HG02943 (cell line): ENCODE data around the gene TUBB4B.

Experiments used
- ATAC-seq: cut with Tn5 transposase; IDR thresholded peaks from one replicate; pipeline ENCODE4 v1.9.1; 2021; ENCODE audit warnings: mild to moderate bottlenecking, low read depth, moderate library complexity; ENCODE audit not compliant: unreplicated experiment

TUBB4B gene

DNA sequence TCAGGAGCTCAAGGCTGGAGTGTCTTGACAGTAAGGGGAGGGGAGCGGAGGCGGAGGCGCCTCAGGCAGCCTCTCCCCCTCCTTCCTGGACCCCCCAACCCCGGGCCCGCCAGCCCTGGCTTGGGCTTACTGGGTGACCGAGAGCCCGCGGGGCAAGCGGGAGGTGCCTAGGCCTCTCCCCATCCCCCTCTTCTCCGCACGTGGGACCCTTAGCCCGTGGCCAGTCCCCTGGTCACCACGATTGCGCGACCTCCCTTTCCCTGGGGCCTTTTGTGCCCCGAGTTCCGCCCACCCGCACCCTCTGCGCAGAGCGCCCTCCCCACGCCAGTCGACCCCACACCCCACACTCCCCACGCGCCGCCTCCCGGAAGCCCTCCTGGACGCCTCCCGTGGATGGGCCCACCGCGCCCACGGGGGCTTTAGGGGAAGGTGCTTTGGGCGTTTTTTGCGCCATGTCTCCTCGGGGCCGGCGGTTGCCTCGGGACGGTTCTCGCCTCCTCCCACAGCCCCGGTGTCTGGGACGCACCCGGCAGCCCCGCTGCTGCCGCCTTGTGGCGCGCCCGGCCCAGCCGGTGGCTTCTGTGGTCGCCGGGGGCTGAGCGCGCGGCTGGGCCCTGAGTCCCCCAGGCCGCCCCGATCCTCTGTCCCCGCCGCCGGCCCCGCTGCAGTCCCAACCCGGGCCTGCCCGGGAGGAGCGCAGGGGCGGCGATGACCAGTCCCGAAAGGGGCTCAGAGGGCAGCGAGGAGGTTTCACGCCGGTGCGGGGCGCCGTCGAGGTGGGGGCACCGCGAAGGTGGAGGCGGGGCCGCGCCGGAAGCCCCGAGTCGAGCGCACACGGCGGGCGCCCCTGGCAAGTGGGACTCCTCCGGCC lies 39.6 kb downstream of the TUBB4B start:
- ATAC-seq: no peak

DNA sequence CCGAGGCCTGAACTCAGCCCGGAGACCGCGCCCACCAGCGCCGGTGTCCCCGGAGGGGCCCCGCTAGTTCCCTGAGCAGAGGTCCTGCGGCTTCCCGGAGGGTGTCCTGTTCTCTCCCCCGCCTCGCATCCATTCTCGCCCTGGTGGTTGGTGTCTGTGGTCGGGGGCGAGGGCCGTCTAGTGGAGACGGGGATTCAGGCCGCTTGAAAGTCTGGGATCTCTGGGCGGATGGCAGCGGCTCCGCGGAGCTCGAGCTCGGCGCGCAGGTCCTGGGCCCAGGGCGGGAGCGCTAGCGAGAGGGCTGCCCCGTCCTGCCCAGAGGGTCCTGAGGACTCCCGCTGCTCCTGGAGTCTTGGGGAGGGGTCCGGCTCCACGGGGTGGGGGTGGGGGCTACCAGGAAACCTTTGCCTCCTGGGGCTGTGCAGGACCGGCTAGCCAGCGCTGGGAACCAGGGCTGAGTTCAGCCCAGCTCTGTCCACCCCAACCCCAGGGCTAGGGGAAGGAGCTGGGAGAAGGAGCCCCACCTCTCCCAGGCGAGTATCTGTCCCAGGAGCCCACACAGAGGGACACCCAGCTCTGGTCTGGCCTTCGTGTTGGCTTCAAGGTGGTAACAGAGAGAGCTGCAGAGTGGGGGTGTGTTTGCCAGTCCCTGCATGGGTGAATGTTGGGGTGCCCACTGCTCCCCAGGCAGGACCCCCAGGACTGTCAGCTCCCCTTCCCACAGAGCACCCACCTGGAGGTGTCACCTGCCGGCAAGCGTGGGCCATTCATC lies 40.4 kb downstream of the TUBB4B start:
- ATAC-seq: no peak

DNA sequence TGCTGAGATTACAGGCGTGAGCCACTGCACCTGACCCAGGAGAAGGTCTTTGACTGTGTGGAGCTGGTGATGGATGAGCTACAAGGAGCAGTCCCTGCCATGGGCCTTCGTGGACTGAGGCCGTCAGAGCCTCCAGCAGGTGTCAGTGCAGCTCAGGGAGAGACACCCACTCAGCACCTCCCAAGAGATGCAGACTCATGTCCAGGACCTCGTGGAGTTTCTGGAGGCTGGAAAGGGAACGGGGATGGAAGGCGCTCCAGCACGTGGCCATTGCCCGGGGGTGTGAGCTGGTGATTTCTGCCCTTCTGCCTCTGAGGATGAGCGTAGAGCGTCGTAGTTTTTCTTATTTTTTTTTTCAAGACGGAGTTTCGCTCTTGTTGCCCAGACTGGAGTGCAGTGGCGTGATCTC lies 45.9 kb downstream of the TUBB4B start:
- ATAC-seq: no peak

DNA sequence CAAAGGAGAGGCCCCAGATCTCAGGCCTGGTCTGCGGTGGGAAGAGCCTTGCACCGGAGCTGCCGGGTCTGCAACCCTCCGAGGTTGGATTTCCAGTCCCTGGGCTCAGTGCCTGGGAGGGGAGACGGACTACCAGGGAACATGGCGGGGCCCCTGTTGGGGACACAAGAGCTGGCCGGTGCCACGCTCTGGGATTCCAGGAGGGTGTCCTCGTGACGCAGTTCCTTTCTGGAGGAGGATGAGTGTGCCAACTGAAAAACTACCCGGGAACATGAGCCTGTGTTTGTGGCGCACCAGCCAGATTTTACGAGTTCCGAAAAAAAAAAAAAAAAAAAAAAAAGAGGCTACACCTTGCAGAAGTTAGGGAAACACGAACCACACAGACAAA lies 52.0 kb downstream of the TUBB4B start:
- ATAC-seq: no peak
